ENCODE measurements around the gene UNC13C. TPM values are rescaled to one million over a fixed set of nuclear protein-coding genes. Genes with fewer than 3 reads are reported as not detected.

The UNC13C gene
- total RNA-seq, 4 donors from 2014 or later: under 0.01 to 0.79 (median 0.09) TPM; not detected in 1

DNA sequence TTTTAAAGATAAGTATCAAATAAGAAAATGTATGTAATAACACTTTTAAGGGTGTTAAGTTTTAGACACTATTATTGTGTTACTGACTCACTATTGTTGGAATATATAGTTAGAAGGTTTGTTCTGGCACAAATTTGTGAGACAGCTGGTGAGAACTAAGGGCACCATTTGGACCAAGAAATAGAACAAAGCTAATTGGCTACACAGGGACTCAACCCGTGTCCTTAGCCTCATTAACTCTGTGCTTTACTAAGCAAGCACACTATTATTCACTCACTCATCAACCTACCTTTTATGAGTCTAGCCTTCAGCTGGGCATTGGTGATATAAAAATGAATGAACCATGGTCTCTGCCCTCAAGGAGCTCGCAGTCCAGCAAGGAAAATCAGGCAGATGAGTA lies 4.1 kb upstream of the UNC13C start:
- no peak for ATAC-seq (ENCODE audit: low FRiP score)
- DNase-seq (ENCODE audit: low spot score): no peak

DNA sequence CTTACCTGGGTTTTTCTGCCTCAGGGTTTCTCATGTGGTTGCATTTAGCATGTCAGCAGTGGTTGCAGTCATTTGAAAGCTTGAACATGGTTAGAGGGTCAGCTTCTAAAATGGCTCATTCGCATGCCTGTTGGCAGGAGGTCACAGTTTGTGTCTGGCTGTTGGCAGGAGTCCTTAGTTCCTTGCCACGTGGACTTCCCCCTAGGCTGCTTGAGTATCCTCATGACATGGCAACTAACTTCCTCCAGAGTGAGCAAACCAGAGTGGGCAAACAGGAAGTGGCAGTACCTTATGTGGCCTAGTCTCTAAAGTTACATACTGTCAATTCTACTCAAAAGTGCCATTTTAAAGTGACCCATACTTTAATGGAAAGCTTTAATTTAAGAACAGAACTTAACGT lies 3.4 kb upstream of the UNC13C start:
- no peak for DNase-seq (ENCODE audit: low spot score)
- TF ChIP-seq, protein P1, sequence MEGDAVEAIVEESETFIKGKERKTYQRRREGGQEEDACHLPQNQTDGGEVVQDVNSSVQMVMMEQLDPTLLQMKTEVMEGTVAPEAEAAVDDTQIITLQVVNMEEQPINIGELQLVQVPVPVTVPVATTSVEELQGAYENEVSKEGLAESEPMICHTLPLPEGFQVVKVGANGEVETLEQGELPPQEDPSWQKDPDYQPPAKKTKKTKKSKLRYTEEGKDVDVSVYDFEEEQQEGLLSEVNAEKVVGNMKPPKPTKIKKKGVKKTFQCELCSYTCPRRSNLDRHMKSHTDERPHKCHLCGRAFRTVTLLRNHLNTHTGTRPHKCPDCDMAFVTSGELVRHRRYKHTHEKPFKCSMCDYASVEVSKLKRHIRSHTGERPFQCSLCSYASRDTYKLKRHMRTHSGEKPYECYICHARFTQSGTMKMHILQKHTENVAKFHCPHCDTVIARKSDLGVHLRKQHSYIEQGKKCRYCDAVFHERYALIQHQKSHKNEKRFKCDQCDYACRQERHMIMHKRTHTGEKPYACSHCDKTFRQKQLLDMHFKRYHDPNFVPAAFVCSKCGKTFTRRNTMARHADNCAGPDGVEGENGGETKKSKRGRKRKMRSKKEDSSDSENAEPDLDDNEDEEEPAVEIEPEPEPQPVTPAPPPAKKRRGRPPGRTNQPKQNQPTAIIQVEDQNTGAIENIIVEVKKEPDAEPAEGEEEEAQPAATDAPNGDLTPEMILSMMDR (IDR thresholded peaks at IDR 0.05): no peak
- no peak for ATAC-seq (ENCODE audit: low FRiP score)

More for the DNA sequence above, 4.1 kb upstream of the UNC13C start:
- TF ChIP-seq, protein P1 (IDR thresholded peaks at IDR 0.05): no peak

DNA sequence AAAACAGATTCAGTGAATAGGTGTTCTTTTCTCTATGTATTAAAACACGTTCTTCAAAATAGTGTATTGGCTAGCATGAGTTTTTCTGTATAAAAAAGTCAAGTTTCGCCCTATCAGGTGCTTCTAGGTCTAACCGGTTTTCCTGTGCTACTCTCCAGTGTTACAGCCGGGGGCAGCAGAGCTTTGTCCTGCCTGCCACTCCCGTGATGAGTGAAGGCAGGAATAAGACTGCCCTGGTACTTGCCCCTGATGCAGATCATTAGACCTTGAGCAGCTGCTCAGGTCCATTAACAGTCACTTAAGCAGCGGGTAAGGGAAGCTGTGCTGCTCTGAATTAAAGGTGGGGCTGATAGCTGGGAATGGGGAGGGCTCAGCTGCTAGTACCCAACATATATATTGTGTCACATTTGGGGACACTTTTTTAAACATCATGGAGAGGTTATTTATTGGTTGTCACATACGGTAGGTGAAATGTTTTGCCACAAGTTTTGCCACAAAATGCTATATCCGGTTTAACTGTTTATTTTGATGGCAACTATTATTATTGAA lies 1.3 kb upstream of the UNC13C start:
- ATAC-seq (ENCODE audit: low FRiP score): no peak
- no peak for DNase-seq (ENCODE audit: low spot score)
- TF ChIP-seq, protein P1 (IDR thresholded peaks at IDR 0.05): no peak

DNA sequence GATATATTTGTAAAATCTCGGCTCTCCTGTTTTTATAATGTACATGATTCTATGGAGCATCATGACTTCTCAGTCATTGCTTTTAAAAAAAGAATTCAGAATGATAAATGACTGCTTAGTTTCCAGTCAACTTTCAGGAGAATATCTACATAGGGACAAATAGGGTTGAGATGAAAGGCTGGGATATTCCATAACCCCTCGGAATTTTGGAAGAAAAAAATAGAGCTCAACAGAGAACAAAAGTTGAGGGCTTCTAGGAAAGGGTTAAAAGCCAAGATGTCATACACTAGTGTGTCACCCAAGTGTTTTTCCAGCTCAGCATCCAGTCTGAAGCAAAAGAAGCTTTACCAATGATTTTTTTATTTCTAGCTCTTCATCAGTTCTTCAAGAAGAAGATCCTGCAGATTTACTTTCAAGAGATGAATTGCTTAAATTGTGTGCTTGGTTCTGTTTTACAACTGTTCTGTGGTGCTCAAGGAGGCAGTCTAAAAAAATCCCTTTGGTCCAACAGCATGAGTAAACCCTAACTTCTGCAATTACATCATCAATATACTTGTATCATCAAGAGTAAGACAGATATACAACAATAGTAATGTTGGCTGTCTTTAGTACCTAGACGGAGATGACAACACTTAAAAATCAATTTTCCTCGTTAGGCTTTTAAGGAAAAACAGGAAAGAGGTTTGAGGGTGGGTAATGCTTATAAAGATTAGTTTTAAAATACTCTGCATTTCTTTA lies 979 bp downstream of the UNC13C start:
- no peak for DNase-seq (ENCODE audit: low spot score)
- ATAC-seq (ENCODE audit: low FRiP score): no peak
- TF ChIP-seq, protein P1 (IDR thresholded peaks at IDR 0.05): no peak

DNA sequence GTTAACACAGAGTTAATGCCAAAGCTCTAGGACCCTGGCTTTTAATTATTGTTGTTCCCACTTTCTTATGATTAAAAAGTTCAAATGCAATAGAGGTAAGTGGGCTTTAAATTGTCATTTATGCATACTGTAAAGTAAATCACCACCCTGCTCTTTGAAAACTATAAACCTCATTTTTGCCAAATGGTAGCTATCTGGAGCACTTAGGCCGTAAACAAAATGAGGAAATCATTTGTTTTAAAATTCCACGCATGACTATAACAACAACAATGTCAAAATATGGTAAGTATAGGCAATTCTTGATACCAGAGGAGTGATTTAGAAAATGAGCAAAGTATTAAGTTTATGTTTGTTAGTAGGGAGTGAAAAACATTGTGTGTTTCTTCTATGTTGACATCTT lies 1.8 kb downstream of the UNC13C start:
- no peak for DNase-seq (ENCODE audit: low spot score)
- no peak for ATAC-seq (ENCODE audit: low FRiP score)
- TF ChIP-seq, protein P1 (IDR thresholded peaks at IDR 0.05): no peak

DNA sequence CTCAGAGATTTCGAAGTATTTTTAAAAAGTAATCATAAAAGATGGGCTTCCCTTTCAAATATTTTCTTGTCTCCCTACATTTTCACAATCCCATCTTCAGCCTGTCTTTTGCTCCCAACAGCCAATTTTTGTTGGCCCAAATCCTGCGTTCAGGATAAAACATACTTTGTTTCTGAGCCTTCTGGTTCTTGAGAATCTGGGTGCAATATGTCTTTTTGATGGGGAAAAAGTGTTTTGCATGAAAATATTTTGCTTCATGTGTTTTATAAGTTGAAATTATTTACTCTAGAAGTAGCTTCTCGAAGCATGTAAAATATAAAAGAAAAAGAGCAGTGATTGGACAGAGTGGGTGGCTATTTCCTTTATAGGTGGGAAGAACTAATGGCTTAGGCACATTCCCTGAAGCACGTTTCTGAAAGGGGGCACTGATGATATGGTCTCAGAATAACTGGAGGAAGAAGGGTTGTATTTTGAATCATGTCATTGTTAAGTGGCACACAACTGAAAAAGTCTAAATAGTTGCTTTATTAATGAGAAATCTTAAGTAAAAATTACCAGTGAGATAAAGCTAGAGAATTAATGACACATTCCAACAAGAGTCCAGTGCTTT lies 3.9 kb downstream of the UNC13C start:
- ATAC-seq (ENCODE audit: low FRiP score) (no peak), DNase-seq (ENCODE audit: low spot score) (no peak)
- TF ChIP-seq, protein P1 (IDR thresholded peaks at IDR 0.05): no peak

Data from omental fat pad (tissue), 4 donors.